GM12892 (cell line): Measurements from ENCODE around the gene ACSL5.

Source experiments
- POLR2A ChIP-seq: IDR thresholded peaks from 2 replicates; pipeline ENCODE4 v1.6.1; 2011; ENCODE audit warnings: low read depth, low read length, control low read depth
- POLR2AphosphoS5 ChIP-seq: IDR thresholded peaks from 2 replicates; pipeline ENCODE4 v1.6.1; 2011; ENCODE audit warnings: low read depth, low read length, control low read depth
- TAF1 ChIP-seq: IDR thresholded peaks from 2 replicates; pipeline ENCODE4 v1.6.1; 2011; ENCODE audit warnings: low read depth, mild to moderate bottlenecking, control low read depth, low read length, borderline replicate concordance

- TF ChIP-seq POLR2A: no peak
- no peak for TF ChIP-seq POLR2AphosphoS5
- no peak for TF ChIP-seq TAF1
These were observed 41.9 kb upstream of the ACSL5 start for GRCh38 chr10:112332022-112332421.
